Measurements from ENCODE around the gene CLEC6A. TPM values are rescaled to one million over a fixed set of nuclear protein-coding genes. Genes with fewer than 3 reads are reported as not detected.
"Not testable (repeated sequence)": the region's sequence is repeated elsewhere in the genome, so short reads cannot be mapped to it uniquely, and the experiment has no call there.

Gene CLEC6A
- total RNA-seq, 1 experiment from 2014 or later = 0.17 TPM

GRCh38 chr12:8493084-8493483 lies 37.3 kb downstream of the CLEC6A start:
- Mint-ChIP-seq H3K27me3 (ENCODE audit: low read depth) (no peaks in the 10 kb centered on the region; the same call in 1 of the 2 replicates), H3K27ac (no peak overlapping the region), H3K9me3 (peaks cover 4 to 5% of the 10 kb centered on the region in 2 experiments; a peak in 4 of 5 replicates), H3K36me3 (ENCODE audit: insufficient read depth in 1 of 3, low read depth in 3 of 3) (peaks cover 0 to 11% (median 0%) of the 10 kb centered on the region in 3 experiments; a peak in 2 of 7 replicates), H3K4me1 (peaks cover 9 to 25% of the 10 kb centered on the region in 2 experiments), H3K4me3 (no peak overlapping the region)
- Histone ChIP-seq H3K79me1 (ENCODE audit: insufficient read depth, low read depth, low read length, poor library complexity, severe bottlenecking) (no peaks in the 10 kb centered on the region), H3K27ac (ENCODE audit: insufficient read length, low read depth, low read length) (no peak overlapping the region), H3K4me2 (ENCODE audit: insufficient read depth, insufficient read length, low read length) (no peak overlapping the region), H3K27me3 (ENCODE audit: insufficient read depth, low read length) (no peaks in the 10 kb centered on the region), H3K56ac (ENCODE audit: insufficient read length, low read depth, low read length) (no peak overlapping the region), H3K18ac (ENCODE audit: insufficient read length, low read depth, low read length) (no peak overlapping the region), H3K23ac (ENCODE audit: insufficient read length, low read depth, low read length) (no peak overlapping the region), H3K4me1 (ENCODE audit: insufficient read depth, low read length) (no peaks in the 10 kb centered on the region; the same call in 1 of the 2 replicates), H2AK5ac (ENCODE audit: insufficient read length, low read length) (no peak overlapping the region), H2BK20ac (ENCODE audit: low read depth, low read length, poor library complexity, severe bottlenecking) (no peak overlapping the region), H3K9me3 (ENCODE audit: control insufficient read depth, low read depth, low read length) (no peaks in the 10 kb centered on the region), H4K5ac (ENCODE audit: insufficient read length, low read depth, low read length) (no peak overlapping the region), H2BK120ac (ENCODE audit: low read depth, low read length, poor library complexity, severe bottlenecking) (no peak overlapping the region), H3T11ph (ENCODE audit: low read length) (no peak overlapping the region), H4K20me1 (ENCODE audit: control insufficient read depth, insufficient read depth, insufficient read length) (no peaks in the 10 kb centered on the region), H3K9ac (ENCODE audit: extremely low read depth, insufficient read length, low read length) (no peak overlapping the region), H2BK12ac (ENCODE audit: insufficient read length, low read depth, low read length) (no peak overlapping the region), H3K14ac (ENCODE audit: insufficient read depth, low read length) (no peak overlapping the region), H2AFZ (ENCODE audit: low read length) (no peak overlapping the region), H2BK5ac (ENCODE audit: insufficient read length, low read length) (no peak overlapping the region), H3K23me2 (ENCODE audit: insufficient read length, low read depth, low read length, poor library complexity, severe bottlenecking) (no peaks in the 10 kb centered on the region), H4K8ac (replicated peaks; ENCODE audit: insufficient read length, low read depth, low read length) (no peak overlapping the region), H3K4ac (ENCODE audit: low read depth, low read length) (no peak overlapping the region), H4K91ac (ENCODE audit: insufficient read length, low read depth, low read length) (no peak overlapping the region), H3K79me2 (ENCODE audit: insufficient read depth, low read length) (no peaks in the 10 kb centered on the region), H2BK15ac (ENCODE audit: low read depth, low read length) (no peak overlapping the region)
- no peak for TF ChIP-seq CTCF (conservative IDR thresholded peaks at IDR 0.05)
- DNase-seq = no peak
- WGBS (ENCODE audit: extremely low coverage, insufficient read length, low lambda C conversion rate) = no CpG with 5 or more reads among the region's 2 CpGs

GRCh38 chr12:8495671-8496070 lies 39.9 kb downstream of the CLEC6A start:
- H3K4me3 Mint-ChIP-seq; H3K36me3 Mint-ChIP-seq (ENCODE audit: insufficient read depth in 1 of 3, low read depth in 3 of 3); H3K79me1 ChIP-seq (ENCODE audit: insufficient read depth, low read depth, low read length, poor library complexity, severe bottlenecking); H3K4me2 ChIP-seq (ENCODE audit: insufficient read depth, insufficient read length, low read length); H3K27me3 ChIP-seq (ENCODE audit: insufficient read depth, low read length); H2BK120ac ChIP-seq (ENCODE audit: low read depth, low read length, poor library complexity, severe bottlenecking); H3K79me2 ChIP-seq (ENCODE audit: insufficient read depth, low read length); DNase-seq; H3K4ac ChIP-seq (ENCODE audit: low read depth, low read length); H3K23me2 ChIP-seq (ENCODE audit: insufficient read length, low read depth, low read length, poor library complexity, severe bottlenecking); H4K20me1 ChIP-seq (ENCODE audit: control insufficient read depth, insufficient read depth, insufficient read length); H2BK12ac ChIP-seq (ENCODE audit: insufficient read length, low read depth, low read length); H2BK20ac ChIP-seq (ENCODE audit: low read depth, low read length, poor library complexity, severe bottlenecking); H3K27ac ChIP-seq (ENCODE audit: insufficient read length, low read depth, low read length); H2AFZ ChIP-seq (ENCODE audit: low read length); H3K9me3 ChIP-seq (ENCODE audit: control insufficient read depth, low read depth, low read length); H3K9me3 Mint-ChIP-seq; H3T11ph ChIP-seq (ENCODE audit: low read length); H3K18ac ChIP-seq (ENCODE audit: insufficient read length, low read depth, low read length); H2BK5ac ChIP-seq (ENCODE audit: insufficient read length, low read length); H3K23ac ChIP-seq (ENCODE audit: insufficient read length, low read depth, low read length); H3K9ac ChIP-seq (ENCODE audit: extremely low read depth, insufficient read length, low read length); H4K8ac ChIP-seq (replicated peaks; ENCODE audit: insufficient read length, low read depth, low read length); H2AK5ac ChIP-seq (ENCODE audit: insufficient read length, low read length); H2BK15ac ChIP-seq (ENCODE audit: low read depth, low read length); H3K14ac ChIP-seq (ENCODE audit: insufficient read depth, low read length); H4K91ac ChIP-seq (ENCODE audit: insufficient read length, low read depth, low read length); H3K4me1 ChIP-seq (ENCODE audit: insufficient read depth, low read length); H4K5ac ChIP-seq (ENCODE audit: insufficient read length, low read depth, low read length); H3K56ac ChIP-seq (ENCODE audit: insufficient read length, low read depth, low read length); H3K27me3 Mint-ChIP-seq (ENCODE audit: low read depth): not testable (repeated sequence)
- Mint-ChIP-seq H3K27ac (peak overlapping the region in 1 of 3 experiments; percentile 12; a peak in 1 of 7 replicates), H3K4me1 (peaks cover 15 to 34% of the 10 kb centered on the region in 2 experiments)
- WGBS (ENCODE audit: extremely low coverage, insufficient read length, low lambda C conversion rate) = no CpG with 5 or more reads among the region's 4 CpGs

All from H9 (cell line).